Nephron (organoid): ENCODE data around the gene UTS2R.
A peak's percentile ranks its signal among the peaks of the same experiment; 100 is the strongest.

Experiments used
- H3K27ac Mint-ChIP-seq, 3 experiments: 2 replicates each; pipeline ENCODE4 v1.8.0; 2020; ENCODE audit warnings: mixed read lengths in 3 of 3, mild to moderate bottlenecking in 2 of 3, moderate library complexity in 1 of 3
- H3K27me3 Mint-ChIP-seq: 2 replicates; pipeline ENCODE4 v1.8.0; 2021; ENCODE audit warnings: low read depth, mild to moderate bottlenecking, moderate library complexity, mixed read lengths
- H3K36me3 Mint-ChIP-seq: 2 replicates; pipeline ENCODE4 v1.8.0; 2020; ENCODE audit warnings: low read depth, mixed read lengths
- H3K4me1 Mint-ChIP-seq: 2 replicates; pipeline ENCODE4 v1.8.0; 2020; ENCODE audit warnings: mixed read lengths
- H3K4me3 Mint-ChIP-seq, 3 experiments: 2 replicates each; pipeline ENCODE4 v1.8.0; 2020; ENCODE audit warnings: mild to moderate bottlenecking in 3 of 3, mixed read lengths in 3 of 3, moderate library complexity in 2 of 3
- H3K9me3 Mint-ChIP-seq: 2 replicates; pipeline ENCODE4 v1.8.0; 2020; ENCODE audit warnings: mixed read lengths
- CTCF ChIP-seq, 3 experiments: fragments of 200-600 bp; sonication (generic); IDR thresholded peaks; one replicate each; pipeline ENCODE4 v1.5.0; 2021; ENCODE audit warnings: antibody characterized with exemption in 3 of 3; ENCODE audit not compliant: unreplicated experiment in 3 of 3

The UTS2R gene

GRCh38 chr17:82383411-82383810, 11.8 kb downstream of the UTS2R start:
- Mint-ChIP-seq H3K4me1 (peaks cover 38% of the 10 kb centered on the region), H3K9me3 (no peaks in the 10 kb centered on the region), H3K4me3 (peak overlapping the region in 1 of 3 experiments; percentile 61), H3K36me3 (no peaks in the 10 kb centered on the region), H3K27ac (peak overlapping the region in 2 of 3 experiments; percentile 80 to 82), H3K27me3 (peaks cover 14% of the 10 kb centered on the region)
- no peak for TF ChIP-seq CTCF (IDR thresholded peaks at IDR 0.05; ENCODE audit: unreplicated experiment in 3 of 3)

- H3K9me3 Mint-ChIP-seq = no peaks in the 10 kb centered on the region
- no peak overlapping the region for H3K4me3 Mint-ChIP-seq
- peak overlapping the region in 2 of 3 experiments; percentile 80 to 82 for H3K27ac Mint-ChIP-seq
- peaks cover 2% of the 10 kb centered on the region for H3K36me3 Mint-ChIP-seq
- peaks cover 9% of the 10 kb centered on the region for H3K27me3 Mint-ChIP-seq
- no peak for TF ChIP-seq CTCF (IDR thresholded peaks at IDR 0.05; ENCODE audit: unreplicated experiment in 3 of 3)
- H3K4me1 Mint-ChIP-seq = peaks cover 36% of the 10 kb centered on the region
Measured at GRCh38 chr17:82384051-82384729, 12.6 kb downstream of the UTS2R start.

- Mint-ChIP-seq H3K4me1 (peaks cover 39% of the 10 kb centered on the region), H3K27ac (peak overlapping the region in 1 of 3 experiments; percentile 72), H3K4me3 (no peak overlapping the region), H3K9me3 (no peaks in the 10 kb centered on the region), H3K36me3 (peaks cover 4% of the 10 kb centered on the region), H3K27me3 (peaks cover 5% of the 10 kb centered on the region)
- TF ChIP-seq CTCF (IDR thresholded peaks at IDR 0.05; ENCODE audit: unreplicated experiment in 3 of 3) = no peak
Measured at GRCh38 chr17:82384730-82385481, 13.3 kb downstream of the UTS2R start.

- no peaks in the 10 kb centered on the region for H3K27me3 Mint-ChIP-seq
- H3K36me3 Mint-ChIP-seq = peaks cover 4% of the 10 kb centered on the region
- H3K9me3 Mint-ChIP-seq = no peaks in the 10 kb centered on the region
- TF ChIP-seq CTCF (IDR thresholded peaks at IDR 0.05; ENCODE audit: unreplicated experiment in 3 of 3) = no peak
- H3K27ac Mint-ChIP-seq = peak overlapping the region; percentile 17 to 77 (median 72)
- H3K4me3 Mint-ChIP-seq = peak overlapping the region in 1 of 3 experiments; percentile 15
- H3K4me1 Mint-ChIP-seq = peaks cover 39% of the 10 kb centered on the region
Measured at GRCh38 chr17:82385559-82386254, 14.1 kb downstream of the UTS2R start.

- peak overlapping the region in 2 of 3 experiments; percentile 15 to 38 for H3K4me3 Mint-ChIP-seq
- peak overlapping the region; percentile 17 to 77 (median 72) for H3K27ac Mint-ChIP-seq
- no peak for TF ChIP-seq CTCF (IDR thresholded peaks at IDR 0.05; ENCODE audit: unreplicated experiment in 3 of 3)
- no peaks in the 10 kb centered on the region for H3K9me3 Mint-ChIP-seq
- no peaks in the 10 kb centered on the region for H3K27me3 Mint-ChIP-seq
- peaks cover 4% of the 10 kb centered on the region for H3K36me3 Mint-ChIP-seq
- H3K4me1 Mint-ChIP-seq = peaks cover 33% of the 10 kb centered on the region
Measured at GRCh38 chr17:82386255-82386831, 14.8 kb downstream of the UTS2R start.
